HG03095 (cell line): ENCODE data around the gene RAB29.

ENCODE experiments used
- ATAC-seq: cut with Tn5 transposase; IDR thresholded peaks from one replicate; pipeline ENCODE4 v1.9.1; 2021; ENCODE audit warnings: moderate library complexity; ENCODE audit not compliant: unreplicated experiment

RAB29 gene

GRCh38 chr1:205797168-205797567 is 21.9 kb upstream of the RAB29 start:
- ATAC-seq = no peak

GRCh38 chr1:205794011-205794730 is 18.9 kb upstream of the RAB29 start:
- no peak for ATAC-seq

GRCh38 chr1:205792961-205793673 is 17.8 kb upstream of the RAB29 start:
- ATAC-seq = no peak

GRCh38 chr1:205792481-205792881 is 17.2 kb upstream of the RAB29 start:
- no peak for ATAC-seq

GRCh38 chr1:205791568-205792180 is 16.4 kb upstream of the RAB29 start:
- ATAC-seq = no peak

GRCh38 chr1:205787287-205787916 is 12.1 kb upstream of the RAB29 start:
- no peak for ATAC-seq

GRCh38 chr1:205786601-205787000 is 11.3 kb upstream of the RAB29 start:
- no peak for ATAC-seq

GRCh38 chr1:205785446-205785845 is 10.2 kb upstream of the RAB29 start:
- no peak for ATAC-seq

- ATAC-seq = no peak
Measured at GRCh38 chr1:205783904-205784303, 8.6 kb upstream of the RAB29 start.

GRCh38 chr1:205783433-205783795 is 8.1 kb upstream of the RAB29 start:
- no peak for ATAC-seq

- no peak for ATAC-seq
Measured at GRCh38 chr1:205782627-205783432, 7.5 kb upstream of the RAB29 start.

- ATAC-seq = no peak
Measured at GRCh38 chr1:205780335-205780734, 5.1 kb upstream of the RAB29 start.

GRCh38 chr1:205777994-205778393 is 2.7 kb upstream of the RAB29 start:
- ATAC-seq = no peak

GRCh38 chr1:205775717-205776056 is 405 bp upstream of the RAB29 start:
- no peak for ATAC-seq

GRCh38 chr1:205774198-205775014 is 876 bp downstream of the RAB29 start:
- ATAC-seq = peak; percentile 9

- ATAC-seq = no peak
Measured at GRCh38 chr1:205772607-205773032, 2.7 kb downstream of the RAB29 start.

- no peak for ATAC-seq
Measured at GRCh38 chr1:205770618-205771017, 4.7 kb downstream of the RAB29 start.

GRCh38 chr1:205769641-205770365 is 5.5 kb downstream of the RAB29 start:
- no peak for ATAC-seq

GRCh38 chr1:205767248-205767647 is 8.0 kb downstream of the RAB29 start:
- ATAC-seq = no peak
